Measurements from ENCODE around the gene SLC16A12.
"Not testable (repeated sequence)": the region's sequence is repeated elsewhere in the genome, so short reads cannot be mapped to it uniquely, and the experiment has no call there.

DNA sequence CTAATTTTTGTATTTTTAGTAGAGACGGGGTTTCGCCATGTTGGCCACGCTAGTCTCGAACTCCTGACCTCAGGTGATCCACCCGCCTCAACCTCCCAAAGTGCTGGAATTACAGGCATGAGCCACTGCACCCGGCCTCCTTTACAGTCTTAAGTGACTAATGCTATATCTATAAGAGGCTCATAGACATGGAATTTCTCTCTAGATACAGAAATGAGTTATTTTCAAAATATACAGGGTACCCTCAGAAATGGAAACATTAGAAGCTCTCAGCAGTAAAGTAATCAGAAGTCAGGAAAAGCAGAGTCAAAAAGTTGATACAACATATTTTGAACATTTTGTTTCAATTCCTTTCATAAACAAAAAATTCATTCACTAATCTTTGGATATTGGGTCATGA, 5.7 kb downstream of the SLC16A12 start:
- TF ChIP-seq, protein P1, sequence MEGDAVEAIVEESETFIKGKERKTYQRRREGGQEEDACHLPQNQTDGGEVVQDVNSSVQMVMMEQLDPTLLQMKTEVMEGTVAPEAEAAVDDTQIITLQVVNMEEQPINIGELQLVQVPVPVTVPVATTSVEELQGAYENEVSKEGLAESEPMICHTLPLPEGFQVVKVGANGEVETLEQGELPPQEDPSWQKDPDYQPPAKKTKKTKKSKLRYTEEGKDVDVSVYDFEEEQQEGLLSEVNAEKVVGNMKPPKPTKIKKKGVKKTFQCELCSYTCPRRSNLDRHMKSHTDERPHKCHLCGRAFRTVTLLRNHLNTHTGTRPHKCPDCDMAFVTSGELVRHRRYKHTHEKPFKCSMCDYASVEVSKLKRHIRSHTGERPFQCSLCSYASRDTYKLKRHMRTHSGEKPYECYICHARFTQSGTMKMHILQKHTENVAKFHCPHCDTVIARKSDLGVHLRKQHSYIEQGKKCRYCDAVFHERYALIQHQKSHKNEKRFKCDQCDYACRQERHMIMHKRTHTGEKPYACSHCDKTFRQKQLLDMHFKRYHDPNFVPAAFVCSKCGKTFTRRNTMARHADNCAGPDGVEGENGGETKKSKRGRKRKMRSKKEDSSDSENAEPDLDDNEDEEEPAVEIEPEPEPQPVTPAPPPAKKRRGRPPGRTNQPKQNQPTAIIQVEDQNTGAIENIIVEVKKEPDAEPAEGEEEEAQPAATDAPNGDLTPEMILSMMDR (conservative IDR thresholded peaks at IDR 0.05; ENCODE audit: low read length): not testable (repeated sequence)
- not testable (repeated sequence) for TF ChIP-seq EZH2phosphoT487 (IDR thresholded peaks at IDR 0.05; ENCODE audit: borderline replicate concordance)

All from Loucy (cell line).